HG03064 (cell line): ENCODE data around the gene GTPBP1.

Experiments used
- ATAC-seq: cut with Tn5 transposase; IDR thresholded peaks from one replicate; pipeline ENCODE4 v1.9.1; 2021; ENCODE audit warnings: low read depth; ENCODE audit not compliant: unreplicated experiment

GTPBP1 gene

GRCh38 chr22:38705235-38706100, at the start of gene GTPBP1:
Gene GTPBP1 (plus strand): TSS chr22:38705944. CDS start chr22:38705956, 12 bp downstream.
- peak; percentile 69 for ATAC-seq

- ATAC-seq, result peak; percentile 54
Observed at GRCh38 chr22:38656256-38657044, 49.3 kb upstream of the GTPBP1 start, which contains the start of the genes CBY1 and FAM227A. Gene CBY1 (plus strand): TSS chr22:38656638. CDS start chr22:38668055, 11,417 bp downstream. Gene FAM227A (minus strand): TSS chr22:38656392. CDS start chr22:38650168, 6,224 bp downstream.

- ATAC-seq, result peak; percentile 33
Observed at GRCh38 chr22:38657045-38657909, 48.5 kb upstream of the GTPBP1 start.

- ATAC-seq, result no peak
Observed at GRCh38 chr22:38674888-38675287, 30.9 kb upstream of the GTPBP1 start.

- no peak for ATAC-seq
Observed at GRCh38 chr22:38675833-38676232, 29.9 kb upstream of the GTPBP1 start.

GRCh38 chr22:38681582-38682335, 24.0 kb upstream of the GTPBP1 start, which contains the start of gene TOMM22:
Gene TOMM22 (plus strand): TSS chr22:38681957. CDS start chr22:38681979, 22 bp downstream.
- ATAC-seq, result peak; percentile 87

GRCh38 chr22:38684895-38685294, 20.8 kb upstream of the GTPBP1 start:
- no peak for ATAC-seq

- no peak for ATAC-seq
Observed at GRCh38 chr22:38685761-38686160, 20.0 kb upstream of the GTPBP1 start.

GRCh38 chr22:38689651-38690050, 16.1 kb upstream of the GTPBP1 start:
- no peak for ATAC-seq

GRCh38 chr22:38694049-38694448, 11.7 kb upstream of the GTPBP1 start:
- ATAC-seq, result no peak

- no peak for ATAC-seq
Observed at GRCh38 chr22:38694940-38695339, 10.8 kb upstream of the GTPBP1 start.

- no peak for ATAC-seq
Observed at GRCh38 chr22:38696606-38697424, 8.9 kb upstream of the GTPBP1 start.

GRCh38 chr22:38697425-38698089, 8.2 kb upstream of the GTPBP1 start:
- no peak for ATAC-seq

GRCh38 chr22:38698407-38699094, 7.2 kb upstream of the GTPBP1 start:
- no peak for ATAC-seq

- no peak for ATAC-seq
Observed at GRCh38 chr22:38699143-38699542, 6.6 kb upstream of the GTPBP1 start.

GRCh38 chr22:38699784-38700183, 6.0 kb upstream of the GTPBP1 start:
- no peak for ATAC-seq

- peak; percentile 15 for ATAC-seq
Observed at GRCh38 chr22:38700270-38700788, 5.4 kb upstream of the GTPBP1 start.
